ENCODE measurements around the gene C5orf47.

- TF ChIP-seq POLR2A (IDR thresholded peaks at IDR 0.05; ENCODE audit: low read length) = no peak
- no peak for TF ChIP-seq GATA1 (IDR thresholded peaks at IDR 0.05; ENCODE audit: low read depth, low read length)
Measured at GRCh38 chr5:173953528-173954090, 35.4 kb upstream of the C5orf47 start.

Measured in erythroblast (primary cell).